Raji (cell line): ENCODE data around the gene P2RY13.

Experiments used
- POLR2A ChIP-seq: IDR thresholded peaks from 2 replicates; pipeline ENCODE4 v1.6.1; 2011; ENCODE audit warnings: low read depth, low read length, control low read depth; ENCODE audit not compliant: insufficient read depth

P2RY13 gene

DNA sequence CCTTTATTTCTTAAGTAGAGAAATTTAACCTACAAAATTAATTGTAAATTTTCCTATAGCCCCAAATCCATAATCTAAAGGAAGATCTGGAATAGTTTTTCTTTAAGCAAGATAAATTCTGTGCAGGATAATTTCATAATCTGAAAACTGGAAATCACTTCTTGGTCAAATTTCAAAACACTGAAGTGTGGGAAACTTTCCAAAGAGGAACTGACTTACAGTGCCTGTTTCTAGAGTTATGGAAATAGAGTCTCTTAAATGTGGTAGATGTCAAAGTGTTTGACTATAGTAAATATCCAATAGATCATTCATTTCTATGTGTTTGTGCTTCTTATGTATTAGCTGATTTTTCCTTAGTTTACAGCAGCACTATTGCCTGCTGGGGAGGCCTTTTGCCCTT, 1.6 kb upstream of the P2RY13 start:
- TF ChIP-seq POLR2A, result no peak

DNA sequence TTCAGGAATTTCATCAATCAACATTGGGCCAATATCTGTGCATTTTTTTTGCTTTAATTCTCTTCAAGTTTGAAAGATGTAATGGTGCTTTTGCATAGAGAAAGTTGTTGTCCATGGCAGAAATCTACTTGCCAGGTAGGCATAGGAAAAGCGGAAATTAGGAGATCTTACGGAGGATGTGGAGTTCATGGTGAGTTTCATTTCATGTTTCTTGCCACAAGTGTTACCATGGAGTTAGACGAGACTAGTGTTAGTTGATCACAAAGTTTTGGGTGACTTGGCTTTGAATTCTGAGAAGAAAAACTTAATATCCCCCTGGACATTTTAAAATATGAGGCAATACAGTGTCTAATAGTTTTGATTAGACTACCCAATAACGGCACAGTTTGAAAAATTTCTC, 1.0 kb upstream of the P2RY13 start:
- no peak for TF ChIP-seq POLR2A

DNA sequence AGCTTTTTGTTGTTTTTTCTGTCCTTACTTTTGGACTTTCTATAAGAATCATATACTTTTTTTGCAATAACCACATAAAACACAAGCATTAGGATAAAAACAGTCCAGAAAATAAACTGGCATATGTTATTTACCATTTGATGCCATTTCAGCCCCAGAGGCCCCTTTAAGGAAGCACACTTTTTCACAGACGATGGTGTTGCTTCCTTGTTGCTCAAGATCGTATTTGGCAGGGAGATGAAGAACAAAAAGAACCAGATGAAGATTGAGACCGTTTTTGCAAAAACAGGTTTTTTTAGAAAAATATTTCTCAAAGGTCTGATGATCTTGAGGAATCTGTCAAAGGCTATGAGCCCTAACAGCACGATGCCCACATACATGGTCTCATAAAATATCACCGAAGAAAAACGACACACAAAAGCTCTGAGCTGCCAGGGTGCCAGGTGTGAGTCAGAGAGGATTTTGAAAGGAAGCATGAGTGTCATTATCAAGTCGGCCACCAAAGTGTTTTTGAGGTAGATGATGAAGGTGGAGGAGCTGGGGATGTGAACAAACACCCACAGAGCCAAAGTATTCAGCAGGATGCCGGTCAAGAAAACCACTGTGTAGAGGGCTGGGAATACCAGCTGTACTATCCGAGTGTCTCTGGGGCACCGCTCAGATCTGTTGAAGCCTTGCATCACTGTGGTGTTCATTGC, 902 bp downstream of the P2RY13 start:
- no peak for TF ChIP-seq POLR2A

DNA sequence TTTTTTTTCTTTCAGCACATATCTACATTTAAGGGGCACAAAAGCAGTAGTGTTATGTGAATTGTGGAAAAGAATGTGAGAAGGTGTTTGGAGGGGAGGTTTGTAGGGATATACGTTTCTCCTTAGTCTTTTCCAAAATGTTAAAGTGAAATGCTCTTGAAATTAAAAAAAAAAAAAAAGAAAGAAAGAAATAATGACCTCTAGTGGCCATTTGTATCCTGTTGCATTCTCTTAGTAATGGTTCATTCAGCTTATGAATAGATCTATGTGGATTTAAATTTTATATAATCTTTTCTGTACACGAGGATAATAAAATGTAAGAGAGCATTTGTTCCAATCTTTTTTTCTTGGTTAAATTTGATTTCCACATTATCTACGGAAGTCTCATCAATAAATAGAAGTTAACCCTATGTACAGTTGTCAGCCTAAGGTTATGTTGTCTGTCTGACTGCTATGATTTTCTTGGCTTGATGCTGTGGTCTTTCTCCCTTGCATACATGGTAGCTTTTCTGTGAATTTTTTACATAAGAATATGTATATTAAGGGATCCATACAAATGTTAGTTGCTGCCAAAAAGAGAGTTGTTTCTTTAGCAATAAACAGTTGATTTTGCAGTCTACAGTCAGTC, 1.7 kb downstream of the P2RY13 start:
- no peak for TF ChIP-seq POLR2A

DNA sequence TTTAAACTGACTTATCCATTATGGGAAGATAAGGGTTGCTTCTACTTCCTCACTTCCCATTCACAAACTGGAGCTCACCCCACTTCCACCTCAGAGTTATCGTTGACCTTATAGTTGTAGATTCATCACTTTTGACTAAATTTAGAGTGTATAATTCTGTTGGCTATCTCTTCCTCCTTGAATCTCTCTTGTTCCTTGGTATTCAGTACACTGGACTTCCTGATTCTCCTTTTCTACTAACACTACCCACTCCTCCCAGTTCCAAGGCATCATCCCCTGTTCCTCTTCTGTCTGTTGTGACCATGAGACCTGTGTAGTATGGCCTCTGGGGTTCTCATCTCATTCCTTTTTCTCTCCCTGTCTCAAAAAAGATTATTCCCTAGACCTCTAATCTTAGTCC, 6.8 kb downstream of the P2RY13 start:
- TF ChIP-seq POLR2A, result no peak

DNA sequence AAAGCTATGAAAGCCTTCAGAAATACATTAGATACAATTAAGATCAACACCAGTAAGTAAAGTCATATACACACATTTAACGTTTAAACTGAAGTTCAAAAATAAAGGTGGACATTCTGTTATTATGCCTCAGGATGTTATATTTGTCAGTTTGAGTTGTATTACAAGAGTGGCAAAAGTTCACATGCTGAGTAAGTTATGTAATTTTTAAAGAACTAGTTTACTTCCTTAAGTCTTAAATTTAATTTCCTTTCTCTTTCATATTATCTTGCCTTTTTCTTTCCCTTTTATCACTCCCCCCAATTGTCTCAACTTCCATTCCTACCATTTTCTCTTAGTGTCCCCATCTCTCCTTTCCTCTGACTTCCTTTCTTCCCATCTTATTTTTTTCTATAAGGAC, 7.8 kb downstream of the P2RY13 start:
- TF ChIP-seq POLR2A, result no peak

DNA sequence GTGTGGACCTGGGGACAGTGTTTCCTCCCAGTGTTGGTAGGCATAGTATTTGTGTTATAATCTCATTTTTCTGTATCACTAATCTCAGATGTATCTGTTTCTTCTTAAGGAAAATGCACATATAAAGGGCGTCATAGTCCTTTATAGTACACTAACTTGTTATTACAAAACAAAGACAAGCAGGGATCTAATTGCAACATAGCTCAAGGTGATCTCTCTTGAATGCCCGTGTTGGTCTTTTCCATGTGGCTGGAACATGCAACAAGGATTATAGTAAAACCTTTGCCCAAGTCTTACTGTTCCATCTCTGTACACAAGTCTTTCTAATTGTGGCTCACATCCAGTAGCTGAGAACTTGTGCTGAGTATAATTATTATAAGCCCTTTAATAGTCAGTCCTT, 9.2 kb downstream of the P2RY13 start:
- no peak for TF ChIP-seq POLR2A

DNA sequence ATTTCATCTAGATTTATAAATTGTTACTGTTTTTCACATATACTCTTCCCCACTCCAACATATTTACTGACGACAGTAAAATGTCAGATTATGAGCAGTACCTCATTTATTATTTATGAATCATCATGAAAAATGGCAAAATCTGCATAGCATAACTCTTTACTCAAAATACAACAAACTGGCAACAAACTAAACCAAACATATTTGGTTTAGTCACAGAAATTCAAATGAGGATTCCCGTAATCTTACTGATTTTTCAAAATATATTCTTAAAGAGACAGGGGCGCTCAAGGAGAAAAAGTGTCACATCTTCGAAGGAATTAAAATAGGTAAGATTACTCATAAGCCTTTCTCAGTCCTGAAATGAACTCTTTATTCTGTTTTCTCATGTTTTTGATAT, 9.7 kb downstream of the P2RY13 start:
- no peak for TF ChIP-seq POLR2A

DNA sequence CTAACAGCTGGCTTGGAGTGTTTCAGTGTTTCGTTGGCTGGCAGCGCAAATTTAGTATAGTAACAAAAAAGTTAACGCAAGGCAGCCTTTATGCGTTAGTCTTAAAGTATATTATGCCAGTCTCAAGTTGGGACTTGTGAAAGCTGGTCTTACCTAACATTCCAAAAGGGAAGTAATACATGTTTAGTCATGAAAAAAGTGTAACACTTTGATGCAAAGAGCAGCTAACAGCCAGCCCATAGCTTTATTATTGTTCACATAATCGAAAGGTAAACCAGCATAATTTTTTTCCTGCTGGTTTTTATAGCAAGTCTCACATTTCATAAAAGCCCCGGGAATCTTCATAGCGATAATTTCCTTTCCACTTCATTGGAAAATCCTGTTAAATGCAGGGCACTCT, 10.4 kb downstream of the P2RY13 start:
- TF ChIP-seq POLR2A, result no peak

DNA sequence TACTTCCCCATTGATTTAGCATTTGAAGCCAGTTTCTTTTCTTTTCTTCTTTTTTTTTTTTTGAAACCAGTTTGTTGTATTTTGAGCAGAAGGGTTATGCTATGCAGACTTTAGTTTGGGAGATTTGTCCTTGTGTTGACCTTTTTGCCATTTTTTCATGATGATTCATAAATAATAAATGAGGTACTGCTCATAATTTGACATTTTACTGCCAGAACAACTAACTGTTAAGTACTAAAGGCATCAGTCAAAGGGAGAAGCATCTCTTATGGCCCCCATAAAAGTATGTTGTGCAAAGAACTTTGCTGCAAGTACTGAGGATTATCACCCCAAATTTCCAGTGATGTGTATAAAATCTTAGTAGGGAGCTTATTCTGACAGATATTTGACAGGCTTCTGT, 11.0 kb downstream of the P2RY13 start:
- TF ChIP-seq POLR2A, result no peak

DNA sequence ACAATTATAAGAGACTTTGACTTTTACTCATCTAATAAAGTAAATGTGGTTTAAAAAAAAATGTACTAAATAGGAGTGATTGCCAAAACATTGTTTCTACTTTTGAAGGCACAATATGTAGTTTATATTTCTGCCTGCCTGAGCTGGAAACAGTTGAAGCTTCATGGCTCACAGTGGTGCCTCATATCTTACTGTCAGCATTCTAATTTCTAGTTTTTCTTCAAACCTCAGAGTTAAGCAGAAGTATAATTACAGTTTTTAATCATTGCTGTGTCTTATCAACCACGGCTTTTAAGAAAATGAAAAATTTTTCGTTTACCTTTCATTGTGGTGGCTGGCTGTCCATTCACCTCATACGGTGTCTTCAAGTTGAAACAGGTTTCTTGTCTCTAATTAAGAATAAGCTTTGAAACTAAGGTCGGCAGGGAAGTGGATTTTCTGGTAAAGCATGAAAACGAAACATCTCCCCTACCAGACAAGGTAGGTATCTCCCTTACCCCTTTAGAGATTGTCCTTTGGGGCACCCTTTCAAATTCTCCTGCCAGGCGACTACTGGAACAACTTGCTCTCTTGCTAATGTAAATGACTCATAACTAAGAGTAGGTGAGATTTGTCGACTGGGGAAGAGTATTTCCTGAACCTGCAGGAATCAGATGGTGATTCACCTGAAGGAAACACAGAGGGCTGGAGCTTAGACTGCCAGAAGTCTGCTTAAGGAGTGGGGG, 12.9 kb downstream of the P2RY13 start, which contains the start of gene GPR87:
TSS of gene GPR87 (minus strand) at position 554 of the 725 bp plus-strand sequence. CDS start 16,720 bp downstream, outside the sequence.
- TF ChIP-seq POLR2A, result no peak

DNA sequence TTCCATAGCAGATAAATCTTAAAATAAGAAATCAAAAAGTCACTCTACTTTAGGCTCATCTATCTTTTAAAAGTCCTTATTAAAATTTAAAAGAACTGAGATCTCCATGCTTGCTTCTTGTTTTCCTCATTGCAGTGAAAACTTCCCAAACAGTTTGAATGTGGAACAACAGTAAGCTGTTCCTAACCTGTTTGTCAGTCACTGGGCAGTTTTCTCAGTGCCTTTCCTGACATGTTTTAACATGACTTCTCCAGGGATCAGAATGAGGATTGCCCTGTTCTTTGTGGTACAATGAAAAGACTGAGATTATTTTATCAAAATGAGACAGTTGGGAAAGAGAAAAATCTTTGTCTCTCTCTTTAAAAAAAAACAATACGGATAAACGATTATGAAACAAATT, 13.5 kb downstream of the P2RY13 start:
- TF ChIP-seq POLR2A, result no peak

DNA sequence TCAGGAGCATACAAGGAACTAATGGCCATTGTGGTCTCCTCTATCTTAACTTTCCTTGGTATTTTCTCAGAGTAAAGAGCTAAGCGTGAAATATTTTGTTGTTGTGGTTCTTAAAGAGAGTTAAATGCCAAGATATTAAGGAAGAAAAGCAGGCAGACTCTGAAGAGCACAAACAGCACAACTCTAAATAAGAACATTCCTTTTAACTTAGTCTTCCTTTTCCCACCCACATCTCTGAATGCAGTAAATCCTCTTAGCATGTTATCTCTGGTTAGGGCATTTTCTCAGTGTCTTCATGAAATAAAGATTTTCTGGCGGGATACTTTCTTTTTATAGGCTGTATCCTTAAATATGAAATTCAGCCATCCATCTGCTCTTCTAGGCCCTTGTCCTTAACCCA, 14.2 kb downstream of the P2RY13 start:
- TF ChIP-seq POLR2A, result no peak

DNA sequence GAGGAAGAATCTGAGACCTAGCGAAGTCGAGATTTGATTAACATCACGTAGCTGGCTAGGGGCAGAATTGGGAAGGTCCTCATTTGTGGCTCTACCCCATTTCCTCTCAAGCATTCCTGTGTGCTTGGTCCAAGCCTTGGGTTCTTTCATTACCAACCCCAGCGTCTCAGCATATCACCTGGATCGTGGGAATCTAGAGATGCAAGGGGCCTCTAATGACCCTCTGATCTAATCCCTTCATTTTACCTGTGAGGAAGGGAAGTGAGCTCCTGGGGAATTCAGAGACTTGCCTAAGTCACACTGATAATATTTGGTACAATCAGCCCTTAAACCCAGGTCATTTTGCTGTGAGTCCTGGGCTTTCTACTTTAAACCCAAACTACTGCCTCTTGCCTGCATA, 14.8 kb downstream of the P2RY13 start:
- no peak for TF ChIP-seq POLR2A

DNA sequence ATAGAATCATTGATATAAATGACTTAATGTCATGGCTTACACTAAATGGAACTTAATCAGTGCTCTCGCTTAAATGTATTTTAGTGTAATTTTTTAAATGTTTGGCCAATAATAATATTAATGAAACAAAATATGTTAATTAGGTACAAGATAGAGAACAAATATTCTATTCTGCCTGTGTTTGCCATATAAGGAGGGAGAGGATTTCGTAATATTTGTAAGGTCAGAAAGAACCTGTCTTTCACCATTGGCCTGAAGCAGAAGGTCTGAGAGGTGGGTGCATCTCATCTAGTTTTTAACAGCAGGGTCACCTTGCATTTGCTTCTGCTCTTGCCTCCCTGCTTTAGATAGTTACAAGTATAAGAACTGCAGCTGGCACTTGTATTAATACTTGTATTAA, 15.2 kb downstream of the P2RY13 start:
- no peak for TF ChIP-seq POLR2A

DNA sequence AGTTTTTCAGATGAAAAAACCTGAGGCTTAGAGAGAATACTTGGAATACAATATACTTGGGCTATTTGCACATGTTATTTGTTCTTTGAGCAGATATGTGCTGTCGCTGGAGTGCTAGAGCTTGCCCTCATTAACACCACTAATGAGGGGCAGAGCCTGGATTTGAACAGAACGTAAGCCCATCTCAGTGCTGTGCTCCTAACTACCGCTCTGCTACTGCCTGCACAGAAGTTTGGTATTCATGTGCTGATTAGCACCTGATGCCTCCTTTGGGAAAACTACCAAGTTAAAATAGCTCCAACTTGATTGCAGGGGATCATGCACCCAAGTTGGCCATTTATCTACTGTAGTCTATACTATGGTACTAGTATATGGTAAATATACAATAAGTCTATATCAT, 16.4 kb downstream of the P2RY13 start:
- TF ChIP-seq POLR2A, result no peak
